Measurements from ENCODE around the gene JAKMIP1. TPM values are rescaled to one million over a fixed set of nuclear protein-coding genes. Genes with fewer than 3 reads are reported as not detected.

JAKMIP1 gene
- total RNA-seq, 1 donor from 2014 or later, result 0.13 TPM

GRCh38 chr4:6235901-6236640 is 35.7 kb upstream of the JAKMIP1 start:
- ChIA-PET POLR2A (no interaction called here), CTCF (no interaction called here)
- no peaks in the 10 kb centered on the region for H3K4me1 Mint-ChIP-seq
- intact Hi-C loops (cut with micrococcal nuclease), result no loop called here
- no peak overlapping the region for H3K4me3 Mint-ChIP-seq
- peaks cover 4% of the 10 kb centered on the region for H3K27me3 Mint-ChIP-seq
- ATAC-seq (ENCODE audit: low read depth), result no peak
- H3K9me3 Mint-ChIP-seq, result no peaks in the 10 kb centered on the region
- no peaks in the 10 kb centered on the region for H3K36me3 Mint-ChIP-seq (ENCODE audit: low read depth)
- no peak overlapping the region for H3K27ac Mint-ChIP-seq
- no peak for DNase-seq
- TF ChIP-seq, protein P1, sequence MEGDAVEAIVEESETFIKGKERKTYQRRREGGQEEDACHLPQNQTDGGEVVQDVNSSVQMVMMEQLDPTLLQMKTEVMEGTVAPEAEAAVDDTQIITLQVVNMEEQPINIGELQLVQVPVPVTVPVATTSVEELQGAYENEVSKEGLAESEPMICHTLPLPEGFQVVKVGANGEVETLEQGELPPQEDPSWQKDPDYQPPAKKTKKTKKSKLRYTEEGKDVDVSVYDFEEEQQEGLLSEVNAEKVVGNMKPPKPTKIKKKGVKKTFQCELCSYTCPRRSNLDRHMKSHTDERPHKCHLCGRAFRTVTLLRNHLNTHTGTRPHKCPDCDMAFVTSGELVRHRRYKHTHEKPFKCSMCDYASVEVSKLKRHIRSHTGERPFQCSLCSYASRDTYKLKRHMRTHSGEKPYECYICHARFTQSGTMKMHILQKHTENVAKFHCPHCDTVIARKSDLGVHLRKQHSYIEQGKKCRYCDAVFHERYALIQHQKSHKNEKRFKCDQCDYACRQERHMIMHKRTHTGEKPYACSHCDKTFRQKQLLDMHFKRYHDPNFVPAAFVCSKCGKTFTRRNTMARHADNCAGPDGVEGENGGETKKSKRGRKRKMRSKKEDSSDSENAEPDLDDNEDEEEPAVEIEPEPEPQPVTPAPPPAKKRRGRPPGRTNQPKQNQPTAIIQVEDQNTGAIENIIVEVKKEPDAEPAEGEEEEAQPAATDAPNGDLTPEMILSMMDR (IDR thresholded peaks at IDR 0.05), result no peak

DNA sequence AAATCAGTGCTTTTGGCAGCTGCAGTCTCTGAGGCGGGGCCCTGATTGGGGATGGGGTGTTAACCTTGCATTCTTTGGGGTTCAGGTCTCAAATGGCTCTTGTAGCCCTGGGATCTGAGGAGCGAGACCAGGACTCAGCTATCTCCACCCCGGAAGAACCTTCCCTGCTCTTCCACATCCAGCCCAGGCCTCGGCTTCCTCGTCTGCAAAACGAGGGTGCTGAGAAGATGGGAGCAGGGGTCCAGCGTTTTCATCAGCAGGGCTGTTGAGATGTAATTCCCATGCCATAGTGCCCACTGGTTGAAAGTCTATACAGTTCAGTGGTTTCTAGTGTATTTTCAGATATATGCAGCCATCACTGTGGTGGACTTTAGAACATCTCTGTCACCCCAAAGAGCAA is 34.7 kb upstream of the JAKMIP1 start:
- Mint-ChIP-seq H3K4me3 (no peak overlapping the region), H3K36me3 (ENCODE audit: low read depth) (no peaks in the 10 kb centered on the region), H3K9me3 (no peaks in the 10 kb centered on the region), H3K27ac (no peak overlapping the region), H3K27me3 (peaks cover 4% of the 10 kb centered on the region), H3K4me1 (no peaks in the 10 kb centered on the region)
- DNase-seq, result no peak
- CTCF ChIA-PET, result no interaction called here
- POLR2A ChIA-PET, result no interaction called here
- TF ChIP-seq, protein P1 (IDR thresholded peaks at IDR 0.05), result no peak
- intact Hi-C loops (cut with micrococcal nuclease), result no loop called here
- no peak for ATAC-seq (ENCODE audit: low read depth)

DNA sequence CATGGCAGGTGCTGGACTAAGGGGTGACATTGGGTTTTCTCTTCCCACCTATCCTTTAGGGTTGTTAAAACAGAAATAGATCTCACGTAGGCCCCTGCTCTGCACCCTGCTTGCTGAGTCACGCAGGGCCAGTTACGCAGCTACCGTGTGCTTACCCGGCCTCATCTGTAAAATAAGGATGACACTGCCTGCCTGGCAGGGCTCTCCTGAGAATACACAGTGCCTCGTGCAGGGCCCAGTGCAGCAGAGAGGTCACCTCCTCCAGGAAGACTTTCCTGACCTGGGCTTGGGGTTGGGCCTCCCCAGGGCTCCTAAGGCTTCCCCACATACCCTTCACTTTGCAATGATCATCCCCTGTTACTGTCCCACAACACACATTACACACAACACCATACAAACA is 33.6 kb upstream of the JAKMIP1 start:
- Mint-ChIP-seq H3K36me3 (ENCODE audit: low read depth) (no peaks in the 10 kb centered on the region), H3K27me3 (peaks cover 7% of the 10 kb centered on the region), H3K27ac (no peak overlapping the region), H3K9me3 (no peaks in the 10 kb centered on the region), H3K4me1 (no peaks in the 10 kb centered on the region), H3K4me3 (no peak overlapping the region)
- TF ChIP-seq, protein P1 (IDR thresholded peaks at IDR 0.05), result no peak
- DNase-seq (no peak), ATAC-seq (ENCODE audit: low read depth) (no peak)
- POLR2A ChIA-PET, result no interaction called here
- CTCF ChIA-PET, result no interaction called here
- intact Hi-C loops (cut with micrococcal nuclease), result no loop called here

GRCh38 chr4:6232836-6233785 is 32.8 kb upstream of the JAKMIP1 start:
- DNase-seq (no peak), ATAC-seq (ENCODE audit: low read depth) (no peak)
- Mint-ChIP-seq H3K4me1 (no peaks in the 10 kb centered on the region), H3K4me3 (no peak overlapping the region), H3K27me3 (peaks cover 10% of the 10 kb centered on the region), H3K27ac (no peak overlapping the region), H3K36me3 (ENCODE audit: low read depth) (no peaks in the 10 kb centered on the region), H3K9me3 (no peaks in the 10 kb centered on the region)
- intact Hi-C loops (cut with micrococcal nuclease), result no loop called here
- TF ChIP-seq, protein P1 (IDR thresholded peaks at IDR 0.05), result no peak
- ChIA-PET CTCF (no interaction called here), POLR2A (no interaction called here)

DNA sequence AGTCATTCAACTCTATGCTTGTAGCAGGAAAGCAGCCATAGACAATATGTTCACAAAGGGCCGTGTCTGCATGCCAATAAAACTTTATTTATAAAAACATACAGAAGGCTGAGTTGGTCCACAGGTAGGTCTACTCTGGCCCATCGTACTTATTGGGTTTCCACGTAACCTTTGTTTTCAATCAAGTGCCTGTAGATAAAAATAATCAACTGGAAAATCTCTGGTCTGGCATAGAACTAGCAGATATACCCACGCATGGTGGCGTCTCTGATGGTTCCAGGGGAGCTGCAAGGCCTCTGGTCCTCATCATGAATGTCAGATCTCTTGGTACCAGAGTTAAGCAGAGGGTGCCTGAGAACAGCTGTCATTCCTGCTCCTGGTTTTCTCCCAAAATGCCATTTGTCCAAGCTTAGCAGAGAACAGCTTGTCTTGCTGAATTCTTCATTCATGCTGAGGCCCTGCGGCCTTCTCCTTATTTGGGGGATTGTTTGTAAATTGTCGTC is 31.4 kb upstream of the JAKMIP1 start:
- TF ChIP-seq, protein P1 (IDR thresholded peaks at IDR 0.05), result no peak
- Mint-ChIP-seq H3K4me3 (no peak overlapping the region), H3K27ac (no peak overlapping the region), H3K36me3 (ENCODE audit: low read depth) (no peaks in the 10 kb centered on the region), H3K4me1 (no peaks in the 10 kb centered on the region), H3K27me3 (peaks cover 6% of the 10 kb centered on the region), H3K9me3 (no peaks in the 10 kb centered on the region)
- POLR2A ChIA-PET, result no interaction called here
- ATAC-seq (ENCODE audit: low read depth) (no peak), DNase-seq (no peak)
- CTCF ChIA-PET, result no interaction called here
- intact Hi-C loops (cut with micrococcal nuclease), result no loop called here

Measured in activated B cell treated with CpG ODN at 0.5 μM for 24 hours (primary cell).